D721Med (cell line): ENCODE data around the gene AATK.
"Not testable (repeated sequence)": the region's sequence is repeated elsewhere in the genome, so short reads cannot be mapped to it uniquely, and the experiment has no call there.

ENCODE experiments used
- DNase-seq: peaks from one replicate; pipeline ENCODE4 v3.0.0; 2011; ENCODE audit warnings: low spot score; ENCODE audit not compliant: insufficient read length
- FAIRE-seq: peaks from 2 replicates; lab custom pipeline; 2011; peaks lifted over from hg19 to GRCh38; lab: Jason Lieb, UNC
- CTCF ChIP-seq: IDR thresholded peaks from 2 replicates; pipeline ENCODE4 v1.5.1; 2012; ENCODE audit warnings: mild to moderate bottlenecking, control low read depth; ENCODE audit not compliant: insufficient read depth; ENCODE audit errors: missing control alignments

The AATK gene

GRCh38 chr17:81085420-81085911, 80.6 kb downstream of the AATK start:
- no peak for TF ChIP-seq CTCF
- no peak for DNase-seq
- no peak for FAIRE-seq

GRCh38 chr17:81084680-81085419, 81.2 kb downstream of the AATK start:
- no peak for DNase-seq
- FAIRE-seq, result no peak
- TF ChIP-seq CTCF, result no peak

- DNase-seq (no peak), FAIRE-seq (no peak)
- TF ChIP-seq CTCF, result no peak
Observed at GRCh38 chr17:81083125-81083765, 82.8 kb downstream of the AATK start.

GRCh38 chr17:81082177-81083073, 83.6 kb downstream of the AATK start:
- DNase-seq, result no peak
- no peak for TF ChIP-seq CTCF
- no peak for FAIRE-seq

GRCh38 chr17:81081222-81082176, 84.5 kb downstream of the AATK start:
- FAIRE-seq (no peak), DNase-seq (no peak)
- no peak for TF ChIP-seq CTCF

- no peak for DNase-seq
- no peak for TF ChIP-seq CTCF
- FAIRE-seq, result no peak
Observed at GRCh38 chr17:81080019-81080418, 86.0 kb downstream of the AATK start.

GRCh38 chr17:81078026-81078913, 87.8 kb downstream of the AATK start:
- not testable (repeated sequence) for FAIRE-seq, DNase-seq
